HG03378 (cell line): ENCODE results near the gene RNGTT.
"Not testable (repeated sequence)": the region's sequence is repeated elsewhere in the genome, so short reads cannot be mapped to it uniquely, and the experiment has no call there.

ENCODE experiments used
- ATAC-seq: cut with Tn5 transposase; IDR thresholded peaks from one replicate; pipeline ENCODE4 v1.9.1; 2021; ENCODE audit warnings: mild to moderate bottlenecking, moderate library complexity; ENCODE audit not compliant: unreplicated experiment

RNGTT gene

DNA sequence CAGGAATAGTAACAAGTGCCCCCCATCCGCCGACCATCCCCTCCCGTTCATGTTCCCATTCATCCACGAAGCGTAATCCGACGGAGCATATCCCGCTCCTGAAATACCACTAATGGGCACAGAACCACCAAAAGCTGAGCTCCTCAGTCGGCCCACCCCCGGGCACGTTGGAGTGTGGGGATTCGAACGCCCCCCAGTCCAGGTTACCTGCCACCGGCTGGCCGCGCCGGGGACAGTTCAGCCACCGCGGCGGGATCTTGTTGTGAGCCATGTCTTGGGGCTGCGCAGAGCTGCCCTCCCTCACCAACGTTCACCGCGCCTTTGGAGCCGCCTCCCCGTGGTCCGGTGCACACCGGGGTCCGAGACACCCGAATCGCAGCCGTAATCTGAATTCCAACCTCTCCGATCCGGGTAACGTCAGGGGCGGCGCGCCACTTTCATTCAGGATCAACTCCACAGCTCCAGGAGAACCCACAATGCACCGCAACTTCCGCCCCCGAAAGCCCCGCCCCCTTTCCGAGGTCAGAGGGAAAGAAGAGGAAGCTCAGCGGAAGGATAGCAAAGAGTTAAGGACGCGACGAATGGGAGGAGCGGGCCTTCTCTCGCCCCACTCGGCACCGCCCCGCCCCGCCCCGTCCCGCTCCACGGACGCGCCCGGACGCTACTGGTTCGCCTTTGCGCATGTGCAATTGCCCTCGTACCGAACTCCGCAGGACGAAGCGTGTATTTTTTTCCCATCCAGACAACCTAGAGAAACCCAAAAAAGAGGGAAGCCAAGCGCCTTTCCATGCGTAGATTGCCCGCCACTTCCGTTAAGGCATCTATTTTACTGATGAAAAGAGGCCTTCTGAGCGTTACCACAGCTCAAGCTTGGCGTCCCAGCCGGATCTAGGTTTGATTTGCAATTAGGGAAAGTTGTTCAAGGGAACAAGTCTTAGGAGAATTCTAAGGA lies at the start of gene RNGTT:
Gene RNGTT, minus strand, starts transcription at position 480 of the 952 bp plus-strand sequence. Its CDS starts 209 bp downstream, at position 271.
- peak; percentile 90 for ATAC-seq

DNA sequence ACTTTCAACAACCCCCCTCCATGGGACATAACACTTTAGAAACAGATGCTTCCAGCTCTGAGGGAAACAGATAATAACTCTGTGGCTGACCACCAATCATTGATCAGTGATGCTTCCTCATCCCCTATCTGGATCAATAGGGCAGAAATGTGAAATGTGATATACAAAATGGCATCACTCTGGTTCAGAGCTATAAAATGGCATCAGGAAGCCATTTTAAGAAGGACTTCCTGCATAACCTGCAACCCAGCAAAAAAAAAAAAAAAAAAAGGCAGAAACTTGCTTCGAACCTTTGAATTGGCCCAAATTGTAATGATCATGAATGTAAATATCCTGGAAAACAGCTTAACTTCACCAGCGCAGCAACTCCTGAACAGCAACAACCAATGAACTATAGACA lies 48.0 kb upstream of the RNGTT start:
- ATAC-seq = no peak

DNA sequence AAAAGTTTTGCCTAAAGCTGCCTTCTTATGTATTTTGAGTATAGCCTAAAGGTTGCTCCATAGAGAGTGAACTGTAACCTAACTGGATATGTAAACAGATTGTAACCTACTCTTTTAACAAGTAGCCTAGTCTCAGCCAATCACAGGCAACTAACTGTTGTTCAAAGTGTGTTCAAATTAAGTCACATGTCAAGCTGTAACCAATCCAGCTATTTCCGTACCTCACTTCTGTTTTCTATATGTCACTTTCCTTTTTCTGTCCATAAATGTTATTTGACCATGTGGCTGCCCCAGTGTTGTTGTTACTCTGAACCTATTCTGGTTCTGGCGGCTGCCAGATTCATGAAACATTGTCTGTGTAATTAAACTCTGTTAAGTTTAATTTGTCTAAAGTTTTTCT lies 47.4 kb upstream of the RNGTT start:
- no peak for ATAC-seq

DNA sequence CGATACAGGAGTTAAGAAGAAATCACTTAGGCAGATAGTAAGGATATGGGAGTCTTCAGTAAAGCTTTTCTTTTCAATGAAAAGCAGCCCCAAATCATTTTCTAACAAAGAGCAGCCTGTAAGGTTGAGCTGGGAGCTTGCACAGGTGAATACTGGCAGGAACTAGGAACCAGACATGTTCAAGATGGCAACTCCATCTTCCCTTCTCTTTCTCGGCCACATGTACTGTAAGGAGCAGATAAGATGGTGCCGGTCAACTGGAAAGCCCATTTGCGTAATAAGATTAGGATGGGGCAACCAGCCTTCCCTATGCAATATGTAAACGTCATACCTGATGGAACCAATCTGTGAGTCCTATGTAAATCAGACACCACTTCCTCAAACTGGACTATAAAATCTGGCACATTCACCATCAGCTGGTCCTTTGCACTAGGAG lies 46.2 kb upstream of the RNGTT start:
- no peak for ATAC-seq

DNA sequence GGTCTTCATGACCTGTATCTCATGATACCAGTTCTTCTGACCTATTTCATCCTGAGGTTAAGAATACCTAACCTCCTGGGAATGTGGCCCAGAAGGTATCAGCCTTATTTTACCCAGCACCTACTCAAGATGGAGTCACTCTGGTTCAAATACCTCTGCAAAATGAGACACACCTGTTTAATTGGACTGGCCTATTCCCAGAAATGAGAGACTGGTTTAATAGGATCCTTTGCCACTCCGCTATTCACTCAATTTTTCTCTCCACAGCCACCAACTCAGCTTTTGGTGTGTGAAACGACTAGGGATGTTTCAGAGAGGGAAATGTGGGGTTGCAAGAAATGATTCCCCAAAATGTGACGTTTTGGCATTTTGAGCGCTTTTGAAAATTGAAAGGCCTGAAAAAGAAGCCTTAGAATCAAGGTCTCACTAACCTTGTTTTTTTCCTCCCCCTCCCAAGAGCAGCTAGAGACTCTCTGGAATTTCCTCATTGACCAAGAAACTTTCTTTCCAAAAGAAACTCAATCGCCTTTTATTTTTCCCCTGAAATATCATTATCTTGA lies 45.5 kb upstream of the RNGTT start:
- no peak for ATAC-seq

DNA sequence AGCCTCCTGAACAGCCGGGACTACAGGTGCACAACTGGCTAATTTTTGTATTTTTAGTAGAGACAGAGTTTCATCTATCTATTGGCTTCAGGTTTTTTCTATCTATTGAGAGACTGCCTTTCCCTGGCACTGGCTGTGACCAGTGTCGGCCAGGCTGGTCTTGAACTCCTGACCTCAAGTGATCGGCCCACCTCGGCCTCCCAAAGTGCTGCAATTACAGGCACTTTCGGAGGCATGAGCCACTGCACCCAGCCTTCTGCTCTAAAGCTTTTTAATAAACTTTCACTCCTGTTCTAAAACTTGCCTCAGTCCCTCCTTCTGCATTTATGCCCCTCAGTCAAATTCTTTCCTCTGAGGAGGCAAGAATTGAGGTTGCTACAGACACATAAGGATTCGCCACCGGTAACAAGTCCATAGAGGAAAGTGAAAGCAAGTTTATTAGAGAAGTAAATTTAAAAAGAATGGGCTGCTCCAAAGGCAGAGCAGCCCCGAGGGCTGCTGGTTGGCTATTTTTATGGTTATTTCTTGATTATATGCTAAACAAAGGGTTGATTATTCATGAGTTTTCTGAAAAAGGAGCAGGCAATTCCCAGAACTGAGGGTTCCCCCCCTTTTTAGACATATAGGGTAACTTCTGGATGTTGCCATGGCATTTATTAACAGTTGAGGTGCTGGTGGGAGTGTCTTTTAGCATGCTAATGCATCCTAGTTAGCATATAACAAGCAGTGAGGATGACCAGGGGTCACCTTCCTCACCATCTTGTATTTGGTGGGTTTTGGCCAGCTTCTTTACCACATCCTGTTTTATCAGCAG lies 44.8 kb upstream of the RNGTT start:
- ATAC-seq = no peak

DNA sequence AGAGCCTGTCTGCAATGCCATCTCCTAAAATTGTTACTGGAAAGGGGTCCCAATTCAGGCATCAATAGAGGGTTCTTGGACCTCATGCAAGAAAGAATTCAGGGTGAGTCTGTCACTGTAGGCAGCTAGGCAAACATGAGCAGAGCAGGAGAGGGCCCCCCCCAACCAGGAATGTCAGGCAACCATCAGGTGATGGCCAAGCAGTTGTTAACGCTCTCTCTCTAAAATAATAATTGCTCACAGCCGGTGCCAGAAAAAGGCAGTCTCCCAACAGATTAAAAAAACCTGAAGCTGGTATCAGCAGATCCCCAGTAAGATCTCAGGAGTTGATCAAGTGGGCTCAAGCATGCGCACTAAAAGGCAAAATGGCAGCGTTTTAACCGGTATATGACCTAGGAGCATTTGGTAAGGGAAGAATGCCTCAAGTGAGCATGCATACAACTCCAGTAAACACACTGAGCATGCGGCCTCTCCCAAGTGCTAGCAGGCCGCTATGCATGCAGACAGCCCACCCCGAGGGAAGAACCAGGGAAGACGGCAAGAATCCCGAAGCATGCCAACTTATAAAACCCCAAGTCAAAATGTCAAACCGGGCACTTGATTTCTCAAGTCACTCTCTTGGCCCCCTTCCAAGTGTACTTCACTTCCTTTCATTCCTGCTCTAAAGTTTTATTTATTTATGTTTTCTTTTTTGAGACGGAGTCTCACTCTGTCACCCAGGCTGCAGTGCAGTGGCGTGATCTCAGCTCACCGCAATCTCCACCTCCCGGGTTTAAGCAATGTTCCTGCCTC lies 44.0 kb upstream of the RNGTT start:
- ATAC-seq = no peak

DNA sequence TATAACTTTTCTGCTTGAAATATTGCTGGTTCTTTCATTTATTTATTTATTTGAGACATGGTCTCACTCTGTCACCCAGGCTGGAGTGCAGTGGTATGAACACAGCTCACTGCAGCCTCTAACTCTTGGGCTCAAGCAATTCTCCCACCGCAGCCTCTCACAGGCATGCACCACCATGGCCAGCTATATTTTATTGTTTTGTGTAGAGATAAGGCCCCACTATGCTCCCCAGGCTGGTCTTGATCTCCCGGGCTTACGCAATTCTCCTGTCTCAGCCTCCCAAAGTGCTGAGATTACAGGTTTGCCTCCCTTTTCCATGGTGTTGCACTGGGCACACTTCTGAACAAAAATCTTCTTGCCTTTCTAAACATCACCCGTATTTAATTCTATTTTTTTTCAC lies 39.1 kb upstream of the RNGTT start:
- ATAC-seq = no peak

DNA sequence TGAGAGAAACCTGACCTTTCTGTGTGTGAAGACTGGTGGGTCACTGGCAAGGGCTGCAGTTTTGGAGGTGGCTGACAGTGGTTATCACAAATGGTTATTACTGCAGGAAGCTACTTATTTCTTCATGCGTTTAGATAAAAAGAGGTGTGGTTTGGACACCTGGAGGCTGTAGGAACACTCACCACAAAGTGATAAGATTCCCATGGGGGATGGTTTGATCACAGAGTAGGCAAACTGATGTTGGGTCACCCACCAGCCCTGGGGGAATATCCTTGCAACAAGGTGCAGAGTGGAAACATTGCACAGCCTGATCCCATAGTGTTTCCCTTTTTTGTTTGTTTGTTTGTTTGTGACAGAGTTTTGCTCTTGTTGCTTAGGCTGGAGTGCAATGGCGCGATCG lies 33.9 kb upstream of the RNGTT start:
- ATAC-seq = no peak

DNA sequence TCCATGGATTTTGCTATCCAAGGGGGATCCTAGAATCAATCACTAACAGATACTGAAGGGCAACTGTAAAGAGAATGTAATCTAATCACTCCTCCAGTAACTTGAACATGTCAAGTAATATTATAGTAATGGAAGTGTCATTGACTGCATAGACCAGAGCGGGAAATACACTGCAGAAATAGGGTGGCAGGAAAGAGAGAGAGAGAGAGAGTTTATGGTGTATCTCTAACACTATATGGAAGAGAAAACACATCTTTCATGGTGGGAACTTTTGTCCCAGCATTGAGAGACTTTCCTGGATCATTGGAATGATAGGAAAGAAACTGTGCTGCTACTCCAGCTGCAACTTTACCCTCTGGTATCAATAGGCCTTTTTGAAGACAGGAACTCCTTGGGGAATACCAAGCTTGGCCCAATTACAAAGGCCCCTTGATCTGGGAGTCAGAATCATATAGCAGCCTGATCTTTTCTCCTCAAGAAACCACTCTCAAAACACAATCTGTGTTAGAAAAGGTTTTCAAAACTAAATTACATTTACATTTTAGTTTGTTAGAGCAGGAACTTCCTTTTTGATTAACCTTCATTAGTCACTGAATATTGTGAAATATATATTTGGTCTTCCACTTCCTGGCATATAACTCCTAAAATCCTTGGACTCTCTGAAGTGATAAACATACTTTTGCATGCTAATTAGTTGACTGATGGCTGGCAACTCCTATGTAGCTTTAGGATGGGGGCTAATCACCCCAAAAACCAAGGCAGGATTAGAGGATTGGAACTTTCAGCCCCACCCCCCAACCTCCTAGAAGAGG lies 29.5 kb upstream of the RNGTT start:
- no peak for ATAC-seq

DNA sequence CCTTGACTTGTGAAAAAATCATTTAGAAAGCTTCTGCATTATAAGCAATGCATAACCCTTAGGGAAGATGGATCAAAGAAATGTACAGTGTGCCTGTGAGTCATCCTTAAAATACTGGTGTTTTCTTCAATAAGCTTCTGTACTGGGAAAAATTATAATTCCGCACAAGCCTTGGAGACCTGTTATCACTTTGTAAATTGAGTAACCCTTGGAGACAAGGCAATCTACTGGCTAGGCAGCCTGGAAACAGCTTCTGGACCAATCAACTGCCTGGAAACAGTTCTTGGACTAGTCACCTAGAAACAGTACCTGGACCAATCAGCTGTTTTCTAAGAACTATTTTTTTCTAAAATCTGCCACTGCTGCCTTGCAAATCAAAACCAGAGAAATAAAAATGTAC lies 25.8 kb upstream of the RNGTT start:
- ATAC-seq = no peak

DNA sequence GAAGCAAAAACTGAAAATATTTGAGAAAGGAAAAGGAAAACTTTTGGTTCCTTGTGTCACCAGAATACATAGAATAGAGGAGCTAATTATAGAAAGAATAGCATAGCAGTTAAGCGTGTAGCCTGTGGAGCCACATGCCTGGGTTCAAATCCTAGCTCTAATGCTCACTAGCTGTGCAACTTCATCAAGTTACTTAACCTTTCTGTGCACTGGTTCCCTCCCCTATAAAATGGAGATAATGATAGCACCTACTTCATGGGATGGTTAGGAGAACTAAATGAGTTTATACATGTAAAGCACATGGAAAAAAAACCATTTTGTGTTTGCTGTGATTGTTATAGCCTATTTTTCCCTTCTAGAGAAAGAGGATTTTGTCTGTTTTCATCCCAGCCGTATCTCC lies 24.5 kb upstream of the RNGTT start:
- no peak for ATAC-seq

DNA sequence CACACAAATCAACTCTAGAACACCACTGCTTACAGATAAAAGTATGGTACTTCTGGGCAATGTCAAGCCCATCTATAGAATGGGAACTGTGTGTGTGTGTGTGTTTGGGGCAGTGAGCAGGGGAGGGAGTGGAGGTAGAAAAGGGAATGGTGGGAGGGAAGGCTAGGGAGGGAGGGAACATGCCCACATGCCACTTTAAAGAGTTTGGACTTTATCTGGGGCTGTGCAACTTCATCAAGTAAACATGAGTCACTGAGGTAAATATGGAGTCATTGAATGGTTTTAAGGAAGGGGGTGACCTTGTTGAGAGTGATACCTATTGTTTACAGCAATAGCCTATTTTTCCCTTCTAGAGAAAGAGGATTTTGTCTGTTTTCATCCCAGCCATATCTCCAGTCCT lies 22.5 kb upstream of the RNGTT start:
- ATAC-seq = no peak

DNA sequence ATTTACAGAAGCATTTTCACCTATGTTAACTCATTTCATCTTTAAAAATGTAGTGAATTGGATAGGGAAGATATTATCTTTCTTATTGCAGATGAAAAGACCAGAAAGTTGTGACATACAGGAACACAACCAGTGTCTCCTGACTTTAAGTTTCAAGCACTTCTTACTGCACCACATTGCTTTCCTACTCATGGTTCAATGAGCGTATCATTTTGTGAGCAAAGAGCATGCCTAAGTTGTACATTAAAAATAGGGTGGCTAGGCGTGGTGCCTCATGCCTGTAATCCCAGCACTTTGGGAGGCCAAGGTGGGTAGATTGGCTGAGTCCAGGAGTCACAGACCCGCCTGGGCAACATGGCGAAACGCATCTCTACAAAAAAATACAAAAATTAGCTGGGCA lies 21.2 kb upstream of the RNGTT start:
- no peak for ATAC-seq

DNA sequence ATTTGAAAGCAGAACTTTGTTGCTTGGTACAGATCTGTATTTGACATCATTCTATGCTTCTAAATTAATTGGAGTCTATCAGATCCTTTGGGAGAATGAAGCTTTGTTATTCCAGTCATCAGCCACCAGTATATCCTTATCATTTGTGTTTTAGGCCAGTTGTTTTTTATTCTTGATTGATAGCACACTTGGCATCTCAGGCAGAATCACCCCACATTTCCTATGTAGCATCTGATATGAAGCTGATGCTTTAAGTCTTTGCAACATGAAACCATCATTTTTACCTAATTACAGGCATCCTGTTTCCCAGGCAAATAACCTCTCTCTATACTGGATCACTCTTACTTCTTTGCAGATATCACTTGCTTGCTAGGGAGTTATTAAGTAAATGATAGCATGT lies 20.7 kb upstream of the RNGTT start:
- ATAC-seq = no peak

DNA sequence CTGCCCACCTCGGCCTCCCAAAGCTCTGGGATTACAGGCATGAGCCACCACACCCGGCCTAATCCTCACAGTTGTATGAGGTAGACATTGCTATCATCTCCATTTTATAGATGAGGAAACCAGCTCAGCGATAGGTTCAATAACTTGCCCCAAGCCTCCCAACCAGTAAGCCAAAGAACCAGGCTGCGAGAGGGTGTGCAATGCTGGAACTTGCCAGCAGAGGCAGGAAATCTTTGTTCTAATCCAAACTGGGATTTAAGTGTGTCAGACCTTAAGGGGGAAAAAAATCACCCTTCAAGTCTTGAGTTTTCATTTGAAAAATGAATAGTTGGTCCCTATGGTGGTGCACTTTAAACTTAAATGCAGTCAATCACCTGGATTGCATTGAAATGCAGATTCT lies 20.1 kb upstream of the RNGTT start:
- no peak for ATAC-seq

DNA sequence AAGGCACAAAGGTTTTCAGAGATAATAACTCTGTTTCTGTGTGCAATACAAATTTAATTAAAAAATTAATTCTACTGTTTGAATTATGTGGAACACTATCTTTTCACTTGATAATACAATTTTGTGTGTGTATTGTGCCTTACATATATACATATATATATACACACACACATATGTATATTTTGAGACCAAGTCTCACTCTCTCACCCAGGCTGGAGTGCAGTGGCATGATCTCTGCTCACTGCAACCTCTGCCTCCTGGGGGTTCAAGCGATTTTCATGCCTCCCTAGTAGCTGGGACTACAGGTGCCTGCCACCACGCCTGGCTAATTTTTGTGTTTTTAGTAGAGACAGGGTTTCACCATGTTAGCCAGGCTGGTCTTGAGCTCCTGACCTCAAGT lies 19.7 kb upstream of the RNGTT start:
- not testable (repeated sequence) for ATAC-seq

DNA sequence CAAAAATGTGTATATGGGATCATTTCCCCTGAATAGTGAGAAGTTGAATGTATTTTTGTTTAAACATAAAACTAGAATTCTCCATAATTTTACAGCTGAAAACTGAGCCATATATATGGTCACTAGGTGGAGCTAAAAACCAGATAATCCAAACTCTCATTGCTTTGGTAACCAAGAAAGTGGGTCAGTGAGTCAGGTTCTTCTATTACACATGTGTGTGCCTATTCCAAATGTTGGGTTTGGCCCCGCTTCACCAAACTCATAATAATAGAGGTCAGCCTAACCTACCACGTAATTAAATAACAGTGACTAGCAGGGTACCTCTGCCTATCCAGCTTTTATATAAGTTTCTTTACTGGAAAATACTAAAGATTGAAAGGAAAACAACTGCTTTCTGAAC lies 19.3 kb upstream of the RNGTT start:
- peak; percentile 72 for ATAC-seq

DNA sequence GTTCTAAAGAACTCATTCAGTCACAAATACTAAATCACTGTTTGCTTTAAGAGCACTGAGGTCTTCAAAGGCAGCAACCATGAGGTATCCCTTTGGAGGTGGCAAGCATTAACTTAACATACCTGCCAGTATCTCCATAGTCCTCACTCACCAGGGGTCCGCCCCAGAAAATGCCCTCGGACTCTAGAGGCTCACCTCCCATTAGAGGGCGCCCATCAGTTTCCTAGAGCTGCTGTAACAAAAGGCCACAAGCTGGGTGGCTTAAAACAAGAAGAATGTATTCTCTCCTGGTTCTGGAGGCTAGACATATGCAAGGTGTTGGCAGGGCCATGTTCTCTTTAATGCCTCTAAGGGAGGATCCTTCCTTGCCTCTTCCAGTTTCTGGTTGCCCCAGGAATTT lies 12.0 kb upstream of the RNGTT start:
- ATAC-seq = no peak
